ENCODE results near the gene CD151.

CD151 gene

DNA sequence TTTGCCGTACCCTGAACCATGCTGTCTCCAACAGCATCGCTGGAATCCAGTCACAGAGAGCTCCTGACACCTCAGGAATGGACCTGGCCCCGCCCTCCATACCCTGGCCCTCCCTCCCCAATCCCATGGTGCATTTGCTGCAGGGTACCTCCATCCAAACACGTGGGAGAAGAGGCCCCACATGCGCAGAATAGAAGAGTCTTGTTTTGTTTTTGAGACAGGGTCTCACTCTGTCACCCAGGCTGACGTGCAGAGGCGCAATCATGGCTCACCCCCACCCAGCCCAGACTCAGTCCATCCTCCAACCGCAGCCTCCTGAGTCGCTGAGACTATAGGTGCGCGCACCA is 16.3 kb upstream of the CD151 start:
- no peak for DNase-seq (ENCODE audit: low read depth)
- TF ChIP-seq, protein P1, sequence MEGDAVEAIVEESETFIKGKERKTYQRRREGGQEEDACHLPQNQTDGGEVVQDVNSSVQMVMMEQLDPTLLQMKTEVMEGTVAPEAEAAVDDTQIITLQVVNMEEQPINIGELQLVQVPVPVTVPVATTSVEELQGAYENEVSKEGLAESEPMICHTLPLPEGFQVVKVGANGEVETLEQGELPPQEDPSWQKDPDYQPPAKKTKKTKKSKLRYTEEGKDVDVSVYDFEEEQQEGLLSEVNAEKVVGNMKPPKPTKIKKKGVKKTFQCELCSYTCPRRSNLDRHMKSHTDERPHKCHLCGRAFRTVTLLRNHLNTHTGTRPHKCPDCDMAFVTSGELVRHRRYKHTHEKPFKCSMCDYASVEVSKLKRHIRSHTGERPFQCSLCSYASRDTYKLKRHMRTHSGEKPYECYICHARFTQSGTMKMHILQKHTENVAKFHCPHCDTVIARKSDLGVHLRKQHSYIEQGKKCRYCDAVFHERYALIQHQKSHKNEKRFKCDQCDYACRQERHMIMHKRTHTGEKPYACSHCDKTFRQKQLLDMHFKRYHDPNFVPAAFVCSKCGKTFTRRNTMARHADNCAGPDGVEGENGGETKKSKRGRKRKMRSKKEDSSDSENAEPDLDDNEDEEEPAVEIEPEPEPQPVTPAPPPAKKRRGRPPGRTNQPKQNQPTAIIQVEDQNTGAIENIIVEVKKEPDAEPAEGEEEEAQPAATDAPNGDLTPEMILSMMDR (IDR thresholded peaks at IDR 0.05; ENCODE audit: low read depth, low read length, missing control alignments): no peak
- in situ Hi-C loops (cut with HindIII; ENCODE audit: low sequenced_read_pairs): no loop called here
- H3K4me3 ChIP-seq (ENCODE audit: low read depth, low read length): no peak overlapping the region

DNA sequence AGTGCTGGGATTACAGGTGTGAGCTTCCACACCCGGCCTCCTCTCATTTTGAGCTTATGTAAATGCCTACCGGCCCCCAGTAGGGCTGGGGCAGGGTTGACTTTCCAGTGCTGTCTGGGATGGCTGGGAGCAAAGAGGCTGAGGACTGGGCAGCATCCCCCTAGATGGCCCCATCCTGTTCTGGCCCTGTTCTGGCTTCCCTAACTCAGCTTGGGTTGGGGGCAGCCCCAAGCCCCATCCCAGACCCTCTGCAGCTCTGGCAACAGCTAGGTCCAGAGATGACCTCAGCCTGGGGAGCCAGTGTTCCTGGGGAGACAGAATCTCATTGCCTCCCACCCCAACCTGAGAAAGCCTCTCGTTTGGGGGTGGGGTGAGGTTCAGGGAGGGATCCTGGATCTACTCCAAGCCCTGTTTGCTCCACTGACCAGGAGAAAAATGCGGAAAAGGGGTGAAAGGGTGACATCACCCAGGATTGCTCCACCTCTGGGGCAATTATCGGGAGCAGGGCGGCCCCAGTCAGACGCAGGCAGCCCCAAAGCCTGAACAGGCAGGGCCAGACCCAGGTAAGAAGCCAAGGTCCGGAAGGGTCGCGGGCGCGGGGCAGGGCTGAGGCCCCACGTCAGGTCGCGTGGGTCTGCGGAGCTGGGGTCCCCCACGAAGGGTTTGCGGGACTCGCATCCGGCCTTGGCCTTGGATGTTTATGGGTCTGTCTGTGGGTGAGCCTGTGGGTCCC is 14.2 kb upstream of the CD151 start, which contains the start of gene PNPLA2:
PNPLA2 (plus strand) TSS at position 519 of the 733 bp plus-strand sequence. CDS start 805 bp downstream, outside the sequence.
- no peak for DNase-seq (ENCODE audit: low read depth)
- TF ChIP-seq, protein P1 (IDR thresholded peaks at IDR 0.05; ENCODE audit: low read depth, low read length, missing control alignments): no peak
- peak within 1 kb of the TSS; percentile 68 for H3K4me3 ChIP-seq (ENCODE audit: low read depth, low read length)
- in situ Hi-C loops (cut with HindIII; ENCODE audit: low sequenced_read_pairs): no loop called here

DNA sequence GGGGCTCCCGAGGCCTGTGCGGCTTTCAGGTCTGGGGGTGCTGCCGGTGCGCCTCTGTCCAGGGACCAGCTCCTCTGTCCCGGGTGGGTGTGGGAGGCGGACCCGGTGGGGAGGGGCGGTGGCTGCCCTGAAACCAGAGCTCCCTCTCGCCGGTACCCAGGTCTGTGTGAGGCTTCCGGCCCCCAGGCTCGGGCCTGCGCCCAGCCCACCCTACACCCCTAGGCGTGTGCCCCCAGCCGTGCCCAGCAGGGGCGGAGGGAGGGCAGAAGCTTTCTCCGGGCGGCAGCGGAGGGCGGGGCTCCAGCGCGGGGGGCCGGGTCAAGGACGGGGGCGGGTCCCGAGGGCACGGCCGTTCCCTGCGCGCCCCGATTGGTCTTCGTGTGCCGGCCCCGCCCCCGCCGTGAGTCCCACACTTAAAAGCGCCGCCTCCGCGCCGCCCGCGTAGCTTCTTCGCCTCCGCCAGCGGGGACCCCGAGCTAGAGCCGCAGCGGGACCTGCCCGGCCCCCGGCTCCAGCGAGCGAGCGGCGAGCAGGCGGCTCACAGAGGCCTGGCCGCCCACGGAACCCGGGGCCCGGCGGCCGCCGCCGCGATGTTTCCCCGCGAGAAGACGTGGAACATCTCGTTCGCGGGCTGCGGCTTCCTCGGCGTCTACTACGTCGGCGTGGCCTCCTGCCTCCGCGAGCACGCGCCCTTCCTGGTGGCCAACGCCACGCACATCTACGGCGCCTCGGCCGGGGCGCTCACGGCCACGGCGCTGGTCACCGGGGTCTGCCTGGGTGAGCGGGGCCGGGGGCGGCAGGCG is 13.4 kb upstream of the CD151 start:
- in situ Hi-C loops (cut with HindIII; ENCODE audit: low sequenced_read_pairs): no loop called here
- TF ChIP-seq, protein P1 (IDR thresholded peaks at IDR 0.05; ENCODE audit: low read depth, low read length, missing control alignments): no peak
- DNase-seq (ENCODE audit: low read depth): peak; percentile 44
- peak overlapping the region; percentile 68 for H3K4me3 ChIP-seq (ENCODE audit: low read depth, low read length)

DNA sequence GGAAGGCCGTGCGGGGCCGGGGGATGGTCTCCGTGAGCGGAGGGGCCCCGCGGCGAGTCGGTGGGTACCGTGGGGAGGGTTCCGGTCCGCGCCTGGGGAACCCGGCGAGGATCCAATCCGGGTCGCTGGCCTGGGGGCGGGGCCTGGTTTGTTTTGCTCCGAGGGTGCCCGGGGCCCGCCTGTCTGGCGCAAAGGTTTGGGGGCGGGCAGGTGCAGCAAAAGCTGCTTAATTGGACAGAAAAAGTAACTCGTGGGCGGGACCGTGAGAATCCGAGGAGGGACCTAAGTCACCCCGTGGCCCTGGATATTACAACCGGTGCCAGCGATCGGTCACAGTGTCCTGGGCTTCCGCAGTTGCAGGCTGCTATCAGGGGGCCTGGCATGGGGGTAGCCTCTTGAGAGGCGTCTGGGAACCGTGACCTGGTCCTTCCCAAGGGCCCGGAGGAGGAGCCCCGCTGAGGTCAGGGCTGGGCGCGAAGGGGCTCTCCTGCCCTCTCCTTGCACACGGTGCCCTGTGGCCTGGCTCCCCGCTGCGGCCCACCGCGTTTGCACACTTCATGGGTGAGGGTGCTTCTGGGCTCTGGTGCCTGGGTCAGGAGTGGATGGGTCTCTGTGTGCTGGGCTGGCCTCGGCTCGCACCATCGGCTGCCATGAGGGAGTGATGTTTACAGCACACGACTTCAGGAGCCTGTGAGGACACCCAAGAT is 12.7 kb upstream of the CD151 start:
- TF ChIP-seq, protein P1 (IDR thresholded peaks at IDR 0.05; ENCODE audit: low read depth, low read length, missing control alignments): no peak
- no peak for DNase-seq (ENCODE audit: low read depth)
- in situ Hi-C loops (cut with HindIII; ENCODE audit: low sequenced_read_pairs): no loop called here
- peak overlapping the region; percentile 68 for H3K4me3 ChIP-seq (ENCODE audit: low read depth, low read length)

DNA sequence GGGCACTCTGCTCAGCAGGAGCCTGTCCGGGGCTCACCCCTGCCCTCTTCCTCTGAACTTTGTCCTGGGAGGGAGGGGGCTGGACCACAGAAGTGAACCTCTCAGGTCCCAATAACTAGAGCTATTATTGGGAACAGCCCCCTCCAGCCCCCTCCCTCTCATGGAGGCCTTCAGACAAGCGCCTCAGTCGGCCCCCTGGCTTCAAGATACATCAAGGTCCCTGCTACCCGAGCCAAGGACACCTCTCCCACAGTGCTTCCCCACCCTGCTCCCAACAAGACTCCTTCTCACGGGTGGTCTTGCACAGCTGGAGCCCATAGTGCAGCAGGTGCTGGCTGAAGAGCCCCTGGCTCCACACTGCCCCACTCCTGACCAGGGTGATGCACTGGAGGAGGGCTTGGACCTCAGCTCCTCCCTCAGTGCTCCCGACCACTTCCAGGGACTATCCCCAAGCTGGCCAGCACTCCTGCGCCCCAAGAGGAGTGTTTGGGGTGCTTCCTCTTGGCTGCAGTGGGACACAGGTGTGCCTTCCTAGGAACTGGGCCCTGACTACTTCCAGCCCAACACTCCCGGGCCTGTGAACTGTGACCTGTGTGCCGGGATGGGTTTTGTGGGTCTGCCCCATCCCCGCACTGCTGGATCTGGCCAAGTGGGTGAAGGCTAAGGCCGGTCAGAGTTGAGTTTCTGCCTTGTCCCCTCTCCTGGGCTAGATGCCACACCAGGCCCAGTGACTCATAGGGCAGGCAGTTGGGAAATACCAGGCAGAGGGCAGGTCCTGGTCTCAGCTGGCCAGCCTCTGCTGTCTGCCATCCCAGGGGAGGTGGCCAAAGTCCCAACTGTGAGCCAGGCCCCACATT is 11.9 kb upstream of the CD151 start:
- DNase-seq (ENCODE audit: low read depth): no peak
- TF ChIP-seq, protein P1 (IDR thresholded peaks at IDR 0.05; ENCODE audit: low read depth, low read length, missing control alignments): no peak
- H3K4me3 ChIP-seq (ENCODE audit: low read depth, low read length): peak overlapping the region; percentile 68
- in situ Hi-C loops (cut with HindIII; ENCODE audit: low sequenced_read_pairs): no loop called here
